HL-60 (cell line): Measurements from ENCODE around the gene DGCR6.
"Not testable (repeated sequence)": the region's sequence is repeated elsewhere in the genome, so short reads cannot be mapped to it uniquely, and the experiment has no call there.

Source experiments
- GABPA ChIP-seq: IDR thresholded peaks from 2 replicates; pipeline ENCODE4 v1.6.1; 2012; ENCODE audit warnings: low read depth
- POLR2AphosphoS5 ChIP-seq: IDR thresholded peaks from 2 replicates; pipeline ENCODE4 v1.6.1; 2012; ENCODE audit warnings: low read depth
- TF ChIP-seq, protein P1 (sequence below): IDR thresholded peaks from one replicate; pipeline ENCODE4 v1.5.1; 2011; ENCODE audit warnings: low read length, control low read depth, inconsistent platforms; ENCODE audit not compliant: insufficient read depth
- TF ChIP-seq, protein P2 (sequence below): IDR thresholded peaks from 2 replicates; pipeline ENCODE4 v1.6.1; 2012; ENCODE audit warnings: low read depth; ENCODE audit not compliant: insufficient replicate concordance

GRCh38 chr22:18911535-18911934, 5.4 kb downstream of the DGCR6 start:
- TF ChIP-seq, protein P1, sequence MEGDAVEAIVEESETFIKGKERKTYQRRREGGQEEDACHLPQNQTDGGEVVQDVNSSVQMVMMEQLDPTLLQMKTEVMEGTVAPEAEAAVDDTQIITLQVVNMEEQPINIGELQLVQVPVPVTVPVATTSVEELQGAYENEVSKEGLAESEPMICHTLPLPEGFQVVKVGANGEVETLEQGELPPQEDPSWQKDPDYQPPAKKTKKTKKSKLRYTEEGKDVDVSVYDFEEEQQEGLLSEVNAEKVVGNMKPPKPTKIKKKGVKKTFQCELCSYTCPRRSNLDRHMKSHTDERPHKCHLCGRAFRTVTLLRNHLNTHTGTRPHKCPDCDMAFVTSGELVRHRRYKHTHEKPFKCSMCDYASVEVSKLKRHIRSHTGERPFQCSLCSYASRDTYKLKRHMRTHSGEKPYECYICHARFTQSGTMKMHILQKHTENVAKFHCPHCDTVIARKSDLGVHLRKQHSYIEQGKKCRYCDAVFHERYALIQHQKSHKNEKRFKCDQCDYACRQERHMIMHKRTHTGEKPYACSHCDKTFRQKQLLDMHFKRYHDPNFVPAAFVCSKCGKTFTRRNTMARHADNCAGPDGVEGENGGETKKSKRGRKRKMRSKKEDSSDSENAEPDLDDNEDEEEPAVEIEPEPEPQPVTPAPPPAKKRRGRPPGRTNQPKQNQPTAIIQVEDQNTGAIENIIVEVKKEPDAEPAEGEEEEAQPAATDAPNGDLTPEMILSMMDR: not testable (repeated sequence)
- TF ChIP-seq GABPA, POLR2AphosphoS5: not testable (repeated sequence)
- TF ChIP-seq, protein P2, sequence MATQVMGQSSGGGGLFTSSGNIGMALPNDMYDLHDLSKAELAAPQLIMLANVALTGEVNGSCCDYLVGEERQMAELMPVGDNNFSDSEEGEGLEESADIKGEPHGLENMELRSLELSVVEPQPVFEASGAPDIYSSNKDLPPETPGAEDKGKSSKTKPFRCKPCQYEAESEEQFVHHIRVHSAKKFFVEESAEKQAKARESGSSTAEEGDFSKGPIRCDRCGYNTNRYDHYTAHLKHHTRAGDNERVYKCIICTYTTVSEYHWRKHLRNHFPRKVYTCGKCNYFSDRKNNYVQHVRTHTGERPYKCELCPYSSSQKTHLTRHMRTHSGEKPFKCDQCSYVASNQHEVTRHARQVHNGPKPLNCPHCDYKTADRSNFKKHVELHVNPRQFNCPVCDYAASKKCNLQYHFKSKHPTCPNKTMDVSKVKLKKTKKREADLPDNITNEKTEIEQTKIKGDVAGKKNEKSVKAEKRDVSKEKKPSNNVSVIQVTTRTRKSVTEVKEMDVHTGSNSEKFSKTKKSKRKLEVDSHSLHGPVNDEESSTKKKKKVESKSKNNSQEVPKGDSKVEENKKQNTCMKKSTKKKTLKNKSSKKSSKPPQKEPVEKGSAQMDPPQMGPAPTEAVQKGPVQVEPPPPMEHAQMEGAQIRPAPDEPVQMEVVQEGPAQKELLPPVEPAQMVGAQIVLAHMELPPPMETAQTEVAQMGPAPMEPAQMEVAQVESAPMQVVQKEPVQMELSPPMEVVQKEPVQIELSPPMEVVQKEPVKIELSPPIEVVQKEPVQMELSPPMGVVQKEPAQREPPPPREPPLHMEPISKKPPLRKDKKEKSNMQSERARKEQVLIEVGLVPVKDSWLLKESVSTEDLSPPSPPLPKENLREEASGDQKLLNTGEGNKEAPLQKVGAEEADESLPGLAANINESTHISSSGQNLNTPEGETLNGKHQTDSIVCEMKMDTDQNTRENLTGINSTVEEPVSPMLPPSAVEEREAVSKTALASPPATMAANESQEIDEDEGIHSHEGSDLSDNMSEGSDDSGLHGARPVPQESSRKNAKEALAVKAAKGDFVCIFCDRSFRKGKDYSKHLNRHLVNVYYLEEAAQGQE: not testable (repeated sequence)
